ENCODE measurements around the gene ERBB4. TPM values are rescaled to one million over a fixed set of nuclear protein-coding genes. Genes with fewer than 3 reads are reported as not detected.

The ERBB4 gene
- total RNA-seq, 1 donor from 2014 or later: 11.5 TPM

GRCh38 chr2:212398316-212398715, 140.3 kb downstream of the ERBB4 start:
- intact Hi-C loops (cut with DNase I): no loop called here
- ATAC-seq (ENCODE audit: poor library complexity) (no peak), DNase-seq (no peak)

GRCh38 chr2:212392544-212392943, 146.1 kb downstream of the ERBB4 start:
- ATAC-seq (ENCODE audit: poor library complexity) (no peak), DNase-seq (no peak)
- intact Hi-C loops (cut with DNase I): no loop called here

GRCh38 chr2:212392043-212392442, 146.6 kb downstream of the ERBB4 start:
- DNase-seq (no peak), ATAC-seq (ENCODE audit: poor library complexity) (no peak)
- intact Hi-C loops (cut with DNase I): no loop called here

GRCh38 chr2:212387146-212387545, 151.5 kb downstream of the ERBB4 start:
- no peak for DNase-seq
- no peak for ATAC-seq (ENCODE audit: poor library complexity)
- intact Hi-C loops (cut with DNase I): no loop called here

- DNase-seq (no peak), ATAC-seq (ENCODE audit: poor library complexity) (no peak)
- intact Hi-C loops (cut with DNase I): no loop called here
Observed at GRCh38 chr2:212385241-212385640, 153.4 kb downstream of the ERBB4 start.

- intact Hi-C loops (cut with DNase I): no loop called here
- no peak for DNase-seq
- no peak for ATAC-seq (ENCODE audit: poor library complexity)
Observed at GRCh38 chr2:212384027-212384426, 154.6 kb downstream of the ERBB4 start.

GRCh38 chr2:212381428-212382102, 157.0 kb downstream of the ERBB4 start:
- intact Hi-C loops (cut with DNase I): no loop called here
- ATAC-seq (ENCODE audit: poor library complexity): no peak
- no peak for DNase-seq

GRCh38 chr2:212379103-212379502, 159.5 kb downstream of the ERBB4 start:
- intact Hi-C loops (cut with DNase I): no loop called here
- DNase-seq (no peak), ATAC-seq (ENCODE audit: poor library complexity) (no peak)

- DNase-seq (no peak), ATAC-seq (ENCODE audit: poor library complexity) (no peak)
- intact Hi-C loops (cut with DNase I): no loop called here
Observed at GRCh38 chr2:212367431-212367830, 171.2 kb downstream of the ERBB4 start.

GRCh38 chr2:212364112-212364985, 174.3 kb downstream of the ERBB4 start:
- ATAC-seq (ENCODE audit: poor library complexity) (no peak), DNase-seq (no peak)
- intact Hi-C loops (cut with DNase I): no loop called here

- DNase-seq (no peak), ATAC-seq (ENCODE audit: poor library complexity) (no peak)
- intact Hi-C loops (cut with DNase I): no loop called here
Observed at GRCh38 chr2:212361174-212361756, 177.3 kb downstream of the ERBB4 start.

GRCh38 chr2:212360068-212360460, 178.5 kb downstream of the ERBB4 start:
- DNase-seq (no peak), ATAC-seq (ENCODE audit: poor library complexity) (no peak)
- intact Hi-C loops (cut with DNase I): no loop called here

- ATAC-seq (ENCODE audit: poor library complexity) (no peak), DNase-seq (no peak)
- intact Hi-C loops (cut with DNase I): no loop called here
Observed at GRCh38 chr2:212359425-212360067, 179.1 kb downstream of the ERBB4 start.

GRCh38 chr2:212357606-212358005, 181.0 kb downstream of the ERBB4 start:
- intact Hi-C loops (cut with DNase I): no loop called here
- ATAC-seq (ENCODE audit: poor library complexity): peak; percentile 41
- DNase-seq: no peak

GRCh38 chr2:212354382-212354781, 184.2 kb downstream of the ERBB4 start:
- ATAC-seq (ENCODE audit: poor library complexity): no peak
- intact Hi-C loops (cut with DNase I): no loop called here
- DNase-seq: no peak

GRCh38 chr2:212348501-212348900, 190.1 kb downstream of the ERBB4 start:
- DNase-seq (no peak), ATAC-seq (ENCODE audit: poor library complexity) (no peak)
- intact Hi-C loops (cut with DNase I): no loop called here

- intact Hi-C loops (cut with DNase I): no loop called here
- DNase-seq (no peak), ATAC-seq (ENCODE audit: poor library complexity) (no peak)
Observed at GRCh38 chr2:212346865-212347264, 191.7 kb downstream of the ERBB4 start.

- intact Hi-C loops (cut with DNase I): no loop called here
- peak; percentile 86 for ATAC-seq (ENCODE audit: poor library complexity)
- no peak for DNase-seq
Observed at GRCh38 chr2:212345966-212346365, 192.6 kb downstream of the ERBB4 start.

GRCh38 chr2:212344131-212344530, 194.5 kb downstream of the ERBB4 start:
- ATAC-seq (ENCODE audit: poor library complexity) (no peak), DNase-seq (no peak)
- intact Hi-C loops (cut with DNase I): no loop called here

Measured in Right ventricle myocardium superior (tissue), 1 donor.